Uterus (tissue), 2 donors: ENCODE results near the gene GPR107.

Source experiments
- CTCF ChIP-seq, 4 experiments: fragments of 200-600 bp in 2 of 4; fragments of 450-650 bp in 2 of 4; sonication (generic) in 2 of 4; IDR thresholded peaks; one replicate each; pipeline ENCODE4 v1.5.1; 2016 to 2019; ENCODE audit warnings: antibody characterized with exemption in 4 of 4, mild to moderate bottlenecking in 2 of 4, moderate library complexity in 1 of 4
- POLR2A ChIP-seq, 2 donors: fragments of 450-650 bp; IDR thresholded peaks; one replicate each; pipeline ENCODE4 v1.6.1; 2016; ENCODE audit warnings: antibody characterized with exemption in 2 of 2, mild to moderate bottlenecking in 1 of 2, moderate library complexity in 1 of 2

DNA sequence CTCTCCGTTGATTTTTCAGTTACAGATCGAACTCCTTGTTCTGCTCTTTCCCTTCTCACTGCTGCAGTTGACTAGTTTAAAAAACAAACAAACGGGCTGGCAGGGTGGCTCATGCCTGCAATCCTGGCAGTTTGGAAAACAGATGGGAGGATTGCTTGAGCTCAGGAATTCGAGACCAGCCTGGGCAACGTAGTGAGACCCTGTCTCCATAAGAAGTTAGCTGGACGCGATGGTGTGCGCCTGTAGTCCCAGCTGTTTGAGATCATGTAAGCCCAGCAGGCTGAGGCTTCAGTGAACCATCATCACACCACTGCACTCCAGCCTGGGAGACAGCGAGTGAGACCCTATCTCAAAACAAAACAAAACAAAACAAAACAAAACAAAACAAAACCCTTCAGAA, 67.1 kb downstream of the GPR107 start:
- TF ChIP-seq POLR2A (IDR thresholded peaks at IDR 0.05) (no peak), CTCF (IDR thresholded peaks at IDR 0.05) (no peak)
